ENCODE data around the gene DCP2. TPM values are rescaled to one million over a fixed set of nuclear protein-coding genes. Genes with fewer than 3 reads are reported as not detected.

Gene DCP2
- polyA plus RNA-seq, 1 experiment, result 18.4 TPM

DNA sequence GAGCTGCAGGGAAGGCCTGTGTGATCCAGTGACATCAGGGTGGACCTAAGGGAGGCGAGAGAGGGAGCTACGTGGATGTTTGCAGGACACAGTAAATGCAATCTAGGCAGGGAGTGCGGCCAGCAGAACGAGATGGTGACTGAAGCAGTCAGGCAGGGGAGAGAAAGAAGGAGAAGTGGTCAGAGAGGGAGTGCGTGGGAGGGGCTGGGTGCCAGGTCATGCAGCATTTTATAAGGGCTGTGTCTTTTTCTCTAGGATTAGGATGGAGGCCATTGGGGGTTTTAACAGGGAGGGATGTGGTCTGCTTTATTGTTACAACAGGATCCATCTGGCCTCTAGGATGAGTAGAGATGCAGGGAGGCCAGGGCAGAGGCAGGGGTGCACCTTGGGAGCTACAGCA lies 80.4 kb downstream of the DCP2 start:
- peaks cover 6% of the 10 kb centered on the region; the same call in 1 of the 2 replicates for H3K9me3 ChIP-seq (ENCODE audit: control insufficient read depth, insufficient read depth, low read length)
- no peak for DNase-seq (ENCODE audit: low read depth, low spot score)
- POLR2A ChIA-PET, result interaction anchor here (0.7 kb wide), 1 partner anchor 1042 kb away, joined by 4 read pairs; no protein-coding TSS in a partner anchor
- no peak for TF ChIP-seq CTCF (IDR thresholded peaks at IDR 0.05; ENCODE audit: low read depth, low read length)
- H3K27ac ChIP-seq (ENCODE audit: low read depth, low read length), result no peak overlapping the region
- CTCF ChIA-PET, result no interaction called here
- H3K27me3 ChIP-seq (ENCODE audit: control insufficient read depth, insufficient read depth, low read length), result no peaks in the 10 kb centered on the region
- H3K4me3 ChIP-seq (ENCODE audit: low read depth, low read length), result no peak overlapping the region

- DNase-seq (ENCODE audit: low read depth, low spot score), result no peak
- Histone ChIP-seq H3K27me3 (ENCODE audit: control insufficient read depth, insufficient read depth, low read length) (no peaks in the 10 kb centered on the region), H3K27ac (ENCODE audit: low read depth, low read length) (no peak overlapping the region), H3K9me3 (ENCODE audit: control insufficient read depth, insufficient read depth, low read length) (peaks cover 6% of the 10 kb centered on the region; the same call in 1 of the 2 replicates), H3K4me3 (ENCODE audit: low read depth, low read length) (no peak overlapping the region)
- TF ChIP-seq CTCF (IDR thresholded peaks at IDR 0.05; ENCODE audit: low read depth, low read length), result no peak
- POLR2A ChIA-PET, result interaction anchor here (0.7 kb wide), 1 partner anchor 1043 kb away, joined by 4 read pairs; no protein-coding TSS in a partner anchor
- CTCF ChIA-PET, result no interaction called here
Measured at GRCh38 chr5:113057557-113057984, 81.0 kb downstream of the DCP2 start.

GRCh38 chr5:113058269-113058668 lies 81.7 kb downstream of the DCP2 start:
- H3K27me3 ChIP-seq (ENCODE audit: control insufficient read depth, insufficient read depth, low read length), result no peaks in the 10 kb centered on the region
- peaks cover 6% of the 10 kb centered on the region; the same call in 1 of the 2 replicates for H3K9me3 ChIP-seq (ENCODE audit: control insufficient read depth, insufficient read depth, low read length)
- H3K4me3 ChIP-seq (ENCODE audit: low read depth, low read length), result no peak overlapping the region
- TF ChIP-seq CTCF (IDR thresholded peaks at IDR 0.05; ENCODE audit: low read depth, low read length), result no peak
- CTCF ChIA-PET, result no interaction called here
- H3K27ac ChIP-seq (ENCODE audit: low read depth, low read length), result no peak overlapping the region
- POLR2A ChIA-PET, result no interaction called here
- no peak for DNase-seq (ENCODE audit: low read depth, low spot score)

DNA sequence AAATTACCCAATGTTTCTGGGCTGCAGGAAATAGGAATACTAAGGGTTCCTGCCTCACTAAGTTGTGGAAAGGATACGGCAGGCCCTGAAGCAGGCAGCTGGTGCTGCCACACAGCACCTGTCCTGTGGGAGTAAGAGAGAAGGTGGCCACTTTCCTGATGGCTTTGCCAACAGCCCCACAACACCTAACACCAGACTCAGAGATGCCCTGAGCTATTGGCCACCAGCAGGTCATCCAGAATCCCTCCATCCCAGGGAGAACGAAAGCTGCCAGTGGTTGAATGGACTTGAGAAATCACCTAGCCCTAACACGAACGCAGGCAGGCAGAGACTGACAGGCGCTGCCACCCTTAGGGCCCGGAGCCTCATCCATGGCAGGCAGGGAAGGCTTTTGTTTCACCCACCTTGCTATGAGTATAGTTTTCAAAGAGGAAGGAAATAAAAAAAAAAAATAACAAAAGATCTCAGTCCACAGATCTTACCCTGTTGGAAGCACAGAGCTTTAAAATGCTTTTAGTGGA lies 82.2 kb downstream of the DCP2 start:
- Histone ChIP-seq H3K4me3 (ENCODE audit: low read depth, low read length) (no peak overlapping the region), H3K9me3 (ENCODE audit: control insufficient read depth, insufficient read depth, low read length) (peaks cover 6% of the 10 kb centered on the region; the same call in 1 of the 2 replicates), H3K27ac (ENCODE audit: low read depth, low read length) (no peak overlapping the region), H3K27me3 (ENCODE audit: control insufficient read depth, insufficient read depth, low read length) (no peaks in the 10 kb centered on the region)
- ChIA-PET CTCF (interaction anchor here (1.3 to 1.8 kb wide), 2 partner anchors 63 to 453 kb away, joined by 5 to 6 read pairs; no protein-coding TSS in a partner anchor), POLR2A (interaction anchor here (0.6 to 1.5 kb wide), 4 partner anchors 9 to 108 kb away, joined by 3 to 4 read pairs (median 3); no protein-coding TSS in a partner anchor)
- no peak for DNase-seq (ENCODE audit: low read depth, low spot score)
- no peak for TF ChIP-seq CTCF (IDR thresholded peaks at IDR 0.05; ENCODE audit: low read depth, low read length)

- DNase-seq (ENCODE audit: low read depth, low spot score), result no peak
- POLR2A ChIA-PET, result interaction anchor here (0.6 to 1.5 kb wide), 4 partner anchors 8 to 107 kb away, joined by 3 to 4 read pairs (median 3); no protein-coding TSS in a partner anchor
- no peak for TF ChIP-seq CTCF (IDR thresholded peaks at IDR 0.05; ENCODE audit: low read depth, low read length)
- Histone ChIP-seq H3K27ac (ENCODE audit: low read depth, low read length) (no peak overlapping the region), H3K4me3 (ENCODE audit: low read depth, low read length) (no peak overlapping the region), H3K9me3 (ENCODE audit: control insufficient read depth, insufficient read depth, low read length) (peaks cover 5% of the 10 kb centered on the region; the same call in 1 of the 2 replicates), H3K27me3 (ENCODE audit: control insufficient read depth, insufficient read depth, low read length) (peaks cover 2% of the 10 kb centered on the region)
- CTCF ChIA-PET, result interaction anchor here (1.3 to 1.8 kb wide), 2 partner anchors 63 to 452 kb away, joined by 5 to 6 read pairs; no protein-coding TSS in a partner anchor
Measured at GRCh38 chr5:113059232-113060040, 82.8 kb downstream of the DCP2 start.

All from AG04450 (cell line).